ENCODE results near the gene CCDC120. TPM values are rescaled to one million over a fixed set of nuclear protein-coding genes. Genes with fewer than 3 reads are reported as not detected.

The CCDC120 gene, protein sequence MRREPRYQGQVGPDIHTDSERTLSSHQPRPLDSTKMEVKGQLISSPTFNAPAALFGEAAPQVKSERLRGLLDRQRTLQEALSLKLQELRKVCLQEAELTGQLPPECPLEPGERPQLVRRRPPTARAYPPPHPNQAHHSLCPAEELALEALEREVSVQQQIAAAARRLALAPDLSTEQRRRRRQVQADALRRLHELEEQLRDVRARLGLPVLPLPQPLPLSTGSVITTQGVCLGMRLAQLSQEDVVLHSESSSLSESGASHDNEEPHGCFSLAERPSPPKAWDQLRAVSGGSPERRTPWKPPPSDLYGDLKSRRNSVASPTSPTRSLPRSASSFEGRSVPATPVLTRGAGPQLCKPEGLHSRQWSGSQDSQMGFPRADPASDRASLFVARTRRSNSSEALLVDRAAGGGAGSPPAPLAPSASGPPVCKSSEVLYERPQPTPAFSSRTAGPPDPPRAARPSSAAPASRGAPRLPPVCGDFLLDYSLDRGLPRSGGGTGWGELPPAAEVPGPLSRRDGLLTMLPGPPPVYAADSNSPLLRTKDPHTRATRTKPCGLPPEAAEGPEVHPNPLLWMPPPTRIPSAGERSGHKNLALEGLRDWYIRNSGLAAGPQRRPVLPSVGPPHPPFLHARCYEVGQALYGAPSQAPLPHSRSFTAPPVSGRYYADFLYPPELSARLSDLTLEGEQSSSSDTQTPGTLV
- polyA plus RNA-seq (2012; ENCODE audit: low read depth, missing spikeins): 2.3 TPM

DNA sequence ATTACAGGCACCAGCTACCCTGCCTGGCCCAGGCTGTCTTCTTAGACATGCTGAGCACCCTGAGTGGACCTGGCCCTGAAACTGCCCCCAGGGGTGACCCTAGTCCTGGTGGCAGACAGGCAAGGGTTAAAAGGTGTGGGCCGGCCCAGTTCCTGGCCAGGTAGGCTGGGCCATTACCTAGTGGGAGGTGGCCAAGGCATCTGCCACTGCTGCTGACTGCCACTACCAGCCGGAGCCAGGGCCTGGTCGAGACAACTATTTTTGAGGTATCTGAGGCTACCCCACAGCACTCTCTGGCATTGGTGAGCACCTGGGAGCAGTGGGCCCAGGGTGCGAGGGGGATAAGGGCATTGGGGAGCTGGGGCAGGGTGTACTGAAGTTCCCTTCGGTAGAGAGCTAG is at the start of gene CCDC120:
CCDC120 (plus strand) TSS at position 206 of the 400 bp plus-strand sequence. CDS start 3,043 bp downstream, outside the sequence.
- no peak for FAIRE-seq
- TF ChIP-seq SPI1 (IDR thresholded peaks at IDR 0.05; ENCODE audit: low read depth, low read length): no peak
- TF ChIP-seq POLR2AphosphoS5 (IDR thresholded peaks at IDR 0.05; ENCODE audit: low read depth, low read length): no peak
- no peak for TF ChIP-seq PAX5 (IDR thresholded peaks at IDR 0.05; ENCODE audit: insufficient read depth, low read length, severe bottlenecking)
- no peak for TF ChIP-seq POLR2A (IDR thresholded peaks at IDR 0.05; ENCODE audit: low read depth, low read length)
- no peak for TF ChIP-seq TAF1 (IDR thresholded peaks at IDR 0.05; ENCODE audit: low read depth, low read length)
- TF ChIP-seq POU2F2 (IDR thresholded peaks at IDR 0.05; ENCODE audit: low read depth, low read length): no peak
- no peak for DNase-seq (ENCODE audit: insufficient read length, low spot score)

DNA sequence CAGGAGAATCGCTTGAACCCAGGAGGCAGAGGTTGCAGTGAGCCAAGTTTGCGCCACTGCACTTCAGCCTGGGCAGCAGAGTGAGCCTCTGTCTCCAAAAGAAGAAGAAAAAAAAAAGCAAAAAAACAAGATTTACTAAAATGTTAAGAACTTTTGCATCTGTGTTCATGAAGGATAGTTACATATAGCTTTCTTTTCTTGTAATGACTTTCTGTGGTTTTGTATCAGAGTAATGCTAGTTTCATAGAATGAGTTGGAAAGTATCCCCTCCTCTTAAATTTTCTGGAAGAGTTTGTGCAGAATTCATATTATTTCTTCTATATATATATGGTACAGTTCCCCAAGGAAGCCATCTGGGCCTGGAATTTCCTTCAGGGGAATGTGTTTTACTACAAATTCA is 39.7 kb upstream of the CCDC120 start:
- FAIRE-seq: no peak
- TF ChIP-seq POLR2A (IDR thresholded peaks at IDR 0.05; ENCODE audit: low read depth, low read length): no peak
- no peak for TF ChIP-seq TAF1 (IDR thresholded peaks at IDR 0.05; ENCODE audit: low read depth, low read length)
- no peak for TF ChIP-seq POU2F2 (IDR thresholded peaks at IDR 0.05; ENCODE audit: low read depth, low read length)
- DNase-seq (ENCODE audit: insufficient read length, low spot score): no peak

DNA sequence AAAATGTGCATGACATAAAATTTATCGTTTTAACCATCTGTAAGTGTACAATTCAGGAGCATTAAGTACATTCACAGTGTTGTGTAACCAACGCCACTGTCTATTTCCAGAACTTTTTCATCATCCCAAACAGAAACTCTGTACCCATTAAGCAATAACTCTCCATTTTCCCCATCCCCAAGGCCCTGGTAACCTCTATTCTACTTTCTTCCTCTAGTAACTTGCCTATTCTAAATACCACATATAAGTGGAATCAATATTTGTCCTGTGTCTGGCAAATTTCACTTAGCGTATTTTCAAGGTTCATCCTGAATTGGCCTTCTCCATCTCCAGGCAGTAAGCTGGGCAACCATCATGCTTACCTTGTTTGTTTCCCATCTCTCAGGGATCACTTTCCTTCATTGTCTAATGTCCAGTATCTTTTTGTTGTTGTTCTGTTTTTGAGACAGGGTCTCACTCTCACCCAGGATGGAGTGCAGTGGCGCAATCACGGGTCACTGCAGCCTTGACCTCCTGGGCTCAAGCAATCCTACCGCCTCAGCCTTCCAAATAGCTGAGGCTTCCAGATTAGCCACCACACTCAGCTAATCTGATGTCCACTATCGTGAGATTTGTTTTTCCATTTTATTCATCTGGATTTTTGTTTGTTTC is 39.1 kb upstream of the CCDC120 start:
- TF ChIP-seq POLR2A (IDR thresholded peaks at IDR 0.05; ENCODE audit: low read depth, low read length) (no peak), POU2F2 (IDR thresholded peaks at IDR 0.05; ENCODE audit: low read depth, low read length) (no peak), PAX5 (IDR thresholded peaks at IDR 0.05; ENCODE audit: insufficient read depth, low read length, severe bottlenecking) (no peak), TAF1 (IDR thresholded peaks at IDR 0.05; ENCODE audit: low read depth, low read length) (no peak), SPI1 (IDR thresholded peaks at IDR 0.05; ENCODE audit: low read depth, low read length) (no peak), POLR2AphosphoS5 (IDR thresholded peaks at IDR 0.05; ENCODE audit: low read depth, low read length) (no peak)
- peak; percentile 51 for FAIRE-seq
- DNase-seq (ENCODE audit: insufficient read length, low spot score): no peak

DNA sequence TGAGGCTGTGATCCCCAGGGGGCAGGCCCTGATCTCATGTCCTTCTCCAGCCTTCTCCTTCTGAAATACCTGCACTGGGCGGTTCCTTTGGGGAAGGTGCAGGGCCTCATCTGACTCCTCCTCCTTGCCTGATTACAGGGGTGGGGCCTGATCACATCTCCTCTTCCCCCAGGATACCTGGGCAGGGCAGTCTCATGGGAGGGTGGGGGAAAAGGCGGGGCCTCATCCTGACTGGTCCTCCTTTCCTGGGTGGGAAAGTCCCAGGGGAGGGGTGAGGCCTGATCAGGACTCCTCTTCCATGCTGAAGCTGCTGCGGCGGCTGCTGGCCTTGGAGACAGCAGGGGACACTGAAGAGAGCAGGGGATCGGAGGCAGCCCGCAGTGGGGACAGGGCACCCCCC is 28.9 kb upstream of the CCDC120 start:
- DNase-seq (ENCODE audit: insufficient read length, low spot score) (no peak), FAIRE-seq (no peak)
- TF ChIP-seq TAF1 (IDR thresholded peaks at IDR 0.05; ENCODE audit: low read depth, low read length) (no peak), PAX5 (IDR thresholded peaks at IDR 0.05; ENCODE audit: insufficient read depth, low read length, severe bottlenecking) (no peak), POU2F2 (IDR thresholded peaks at IDR 0.05; ENCODE audit: low read depth, low read length) (no peak), POLR2AphosphoS5 (IDR thresholded peaks at IDR 0.05; ENCODE audit: low read depth, low read length) (no peak), SPI1 (IDR thresholded peaks at IDR 0.05; ENCODE audit: low read depth, low read length) (no peak), POLR2A (IDR thresholded peaks at IDR 0.05; ENCODE audit: low read depth, low read length) (no peak)

DNA sequence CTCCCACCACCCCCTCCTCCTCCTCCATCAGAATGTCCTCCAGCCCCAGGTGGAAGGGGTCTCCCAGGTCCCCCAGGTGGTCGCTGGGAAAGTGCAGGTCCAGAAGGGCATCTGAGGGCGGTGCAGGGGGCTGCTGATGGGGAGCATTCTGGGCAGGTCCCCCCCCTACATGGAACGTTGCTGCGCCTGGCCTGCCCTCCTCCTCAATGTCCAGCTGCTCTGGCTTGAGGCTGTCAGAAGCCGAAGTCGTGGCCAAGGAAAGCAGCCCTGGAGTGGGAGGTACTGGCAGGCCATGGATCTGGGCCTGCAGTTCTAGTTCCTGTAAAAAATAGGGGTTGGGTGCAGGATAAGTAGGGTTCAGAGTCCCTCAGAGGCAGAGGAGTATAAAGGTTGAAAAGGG is 28.5 kb upstream of the CCDC120 start:
- DNase-seq (ENCODE audit: insufficient read length, low spot score) (no peak), FAIRE-seq (no peak)
- TF ChIP-seq POLR2A (IDR thresholded peaks at IDR 0.05; ENCODE audit: low read depth, low read length): no peak
- TF ChIP-seq TAF1 (IDR thresholded peaks at IDR 0.05; ENCODE audit: low read depth, low read length): no peak
- no peak for TF ChIP-seq POLR2AphosphoS5 (IDR thresholded peaks at IDR 0.05; ENCODE audit: low read depth, low read length)
- TF ChIP-seq PAX5 (IDR thresholded peaks at IDR 0.05; ENCODE audit: insufficient read depth, low read length, severe bottlenecking): no peak
- no peak for TF ChIP-seq POU2F2 (IDR thresholded peaks at IDR 0.05; ENCODE audit: low read depth, low read length)
- no peak for TF ChIP-seq SPI1 (IDR thresholded peaks at IDR 0.05; ENCODE audit: low read depth, low read length)

DNA sequence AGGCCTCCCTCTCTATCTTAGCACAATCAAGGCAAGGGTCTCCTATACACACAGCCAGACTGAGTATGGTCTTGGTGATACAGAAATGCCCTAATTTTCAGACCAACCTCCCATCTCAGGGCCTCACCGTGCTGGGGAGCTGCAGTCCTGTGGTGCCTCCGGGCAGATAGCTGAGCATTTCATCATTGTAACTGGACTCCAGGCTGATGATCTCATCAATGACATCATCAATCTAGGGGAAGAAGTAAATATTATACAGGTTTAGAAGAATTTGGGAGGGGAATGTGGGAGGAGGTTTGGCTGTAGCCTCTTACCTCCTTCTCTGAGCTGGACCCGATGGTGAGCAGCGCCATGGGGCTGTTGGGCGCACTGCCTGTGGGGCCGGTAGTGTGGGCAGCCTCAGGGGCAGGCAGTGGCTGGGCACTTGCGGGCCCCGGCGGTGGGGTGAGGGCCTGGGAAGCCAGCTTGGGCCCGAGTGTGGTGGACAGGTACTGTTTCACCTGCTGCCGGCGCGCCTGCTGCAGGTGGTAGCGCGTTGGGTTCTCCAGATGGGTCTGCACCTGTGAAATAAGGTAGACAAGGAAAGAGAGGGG is 20.8 kb upstream of the CCDC120 start:
- FAIRE-seq (no peak), DNase-seq (ENCODE audit: insufficient read length, low spot score) (no peak)
- TF ChIP-seq PAX5 (IDR thresholded peaks at IDR 0.05; ENCODE audit: insufficient read depth, low read length, severe bottlenecking) (no peak), POLR2A (IDR thresholded peaks at IDR 0.05; ENCODE audit: low read depth, low read length) (no peak), TAF1 (IDR thresholded peaks at IDR 0.05; ENCODE audit: low read depth, low read length) (no peak), POU2F2 (IDR thresholded peaks at IDR 0.05; ENCODE audit: low read depth, low read length) (no peak), POLR2AphosphoS5 (IDR thresholded peaks at IDR 0.05; ENCODE audit: low read depth, low read length) (no peak), SPI1 (IDR thresholded peaks at IDR 0.05; ENCODE audit: low read depth, low read length) (no peak)

DNA sequence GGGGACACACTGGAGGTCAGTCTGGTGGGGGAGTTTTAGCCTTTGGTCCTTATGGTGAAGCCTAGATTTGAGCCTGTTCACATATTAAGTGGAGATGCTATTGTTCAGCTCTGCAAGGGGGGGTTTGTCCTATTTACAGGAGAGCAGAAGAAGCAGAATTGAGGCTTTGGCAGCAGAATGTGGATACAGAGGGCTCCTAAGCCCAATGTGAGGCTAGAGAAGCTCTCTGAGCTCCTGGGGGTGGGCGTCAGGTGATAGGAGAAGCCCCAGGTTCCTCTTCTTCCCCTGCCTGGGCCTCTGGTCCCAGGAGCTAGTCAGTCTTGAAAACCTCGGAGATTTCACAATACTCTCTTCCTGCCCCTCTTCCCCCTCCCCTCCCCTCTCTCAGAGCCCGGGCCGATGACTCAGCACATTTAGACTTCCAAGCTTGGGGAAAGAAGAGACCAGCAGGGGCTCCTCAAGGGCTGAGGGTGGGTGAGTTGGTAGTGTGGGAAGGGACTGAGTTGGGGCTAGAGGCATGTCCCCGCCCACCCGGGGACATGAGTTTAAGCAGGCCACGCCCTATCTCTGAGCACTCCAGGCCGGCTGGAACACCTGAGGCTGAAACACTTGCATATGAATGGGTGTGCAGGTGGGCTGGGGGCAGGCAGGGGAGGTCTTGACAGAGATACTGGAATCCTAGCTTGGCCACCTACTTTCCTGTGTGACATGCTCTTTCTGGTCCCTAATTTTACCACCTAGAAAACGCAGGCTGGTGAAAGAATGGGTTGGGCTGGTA is 19.0 kb upstream of the CCDC120 start:
- TF ChIP-seq TAF1 (IDR thresholded peaks at IDR 0.05; ENCODE audit: low read depth, low read length) (no peak), POU2F2 (IDR thresholded peaks at IDR 0.05; ENCODE audit: low read depth, low read length) (no peak), POLR2A (IDR thresholded peaks at IDR 0.05; ENCODE audit: low read depth, low read length) (no peak), POLR2AphosphoS5 (IDR thresholded peaks at IDR 0.05; ENCODE audit: low read depth, low read length) (no peak), SPI1 (IDR thresholded peaks at IDR 0.05; ENCODE audit: low read depth, low read length) (no peak), PAX5 (IDR thresholded peaks at IDR 0.05; ENCODE audit: insufficient read depth, low read length, severe bottlenecking) (no peak)
- peak; percentile 96 for FAIRE-seq
- peak; percentile 42 for DNase-seq (ENCODE audit: insufficient read length, low spot score)

DNA sequence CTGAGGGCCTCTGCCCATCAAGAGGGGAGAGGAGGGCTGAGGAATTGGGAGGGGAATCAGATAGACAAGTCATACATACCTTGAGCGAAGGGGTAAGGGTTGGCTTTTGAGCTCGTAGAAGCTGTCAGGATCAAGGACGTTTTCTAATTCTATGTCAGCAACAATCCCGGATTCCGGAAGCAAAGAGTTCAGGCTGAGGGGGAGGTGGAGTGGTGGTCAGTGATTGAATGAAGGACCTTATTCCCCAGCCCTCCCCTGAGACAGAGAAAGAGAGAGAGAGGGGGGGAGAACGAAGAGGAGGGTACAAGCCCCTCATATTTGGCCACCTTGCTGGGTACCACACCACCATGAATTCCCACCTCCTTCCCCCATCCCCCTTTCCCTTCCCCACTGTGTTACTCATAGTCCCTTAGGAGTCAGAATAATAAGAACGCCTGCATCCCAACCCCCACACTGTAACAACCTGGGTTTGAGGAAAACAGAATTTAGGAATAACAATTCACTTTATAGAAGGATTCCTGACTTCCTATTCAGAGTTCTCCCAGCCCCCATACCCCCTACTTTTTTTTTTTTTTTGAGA is 18.3 kb upstream of the CCDC120 start:
- TF ChIP-seq POLR2A (IDR thresholded peaks at IDR 0.05; ENCODE audit: low read depth, low read length) (no peak), POLR2AphosphoS5 (IDR thresholded peaks at IDR 0.05; ENCODE audit: low read depth, low read length) (no peak), TAF1 (IDR thresholded peaks at IDR 0.05; ENCODE audit: low read depth, low read length) (no peak), SPI1 (IDR thresholded peaks at IDR 0.05; ENCODE audit: low read depth, low read length) (no peak), POU2F2 (IDR thresholded peaks at IDR 0.05; ENCODE audit: low read depth, low read length) (no peak), PAX5 (IDR thresholded peaks at IDR 0.05; ENCODE audit: insufficient read depth, low read length, severe bottlenecking) (no peak)
- FAIRE-seq: no peak
- DNase-seq (ENCODE audit: insufficient read length, low spot score): no peak

Data from GM12891 (cell line).